Measurements from ENCODE around the gene TPCN1. TPM values are rescaled to one million over a fixed set of nuclear protein-coding genes. Genes with fewer than 3 reads are reported as not detected.

TPCN1 gene
- total RNA-seq, 1 experiment from 2014 or later, result 18.8 TPM

DNA sequence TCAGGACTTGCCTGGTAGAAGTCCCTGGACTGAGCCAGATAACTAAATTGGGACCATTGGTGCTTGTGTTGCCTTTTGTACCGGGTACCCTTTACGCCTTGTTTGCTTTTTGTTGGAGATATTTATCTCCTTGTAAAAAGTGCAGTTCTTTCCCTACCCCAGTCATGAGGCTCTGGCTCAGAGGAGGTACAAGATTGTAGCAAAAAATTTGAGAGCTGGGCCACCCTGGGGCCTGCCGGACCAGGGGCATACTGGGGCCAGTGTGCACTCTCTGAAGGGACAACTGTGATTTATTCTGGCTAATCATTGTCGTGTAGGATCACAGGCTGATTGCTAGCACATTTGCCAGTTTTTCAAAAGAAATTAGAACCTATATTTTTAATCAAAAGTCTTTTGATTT is 13.2 kb downstream of the TPCN1 start:
- CTCF ChIA-PET, result no interaction called here
- Histone ChIP-seq H3K4me3 (ENCODE audit: low read depth, low read length, poor library complexity, severe bottlenecking) (no peak overlapping the region), H3K27me3 (replicated peaks; ENCODE audit: insufficient read depth, low read depth, low read length, poor library complexity) (no peaks in the 10 kb centered on the region), H3K9me3 (ENCODE audit: low read depth, low read length, poor library complexity, severe bottlenecking) (no peaks in the 10 kb centered on the region), H3K4me1 (ENCODE audit: insufficient read depth, low read length, poor library complexity, severe bottlenecking) (peaks cover 16% of the 10 kb centered on the region), H3K27ac (ENCODE audit: low read depth, low read length, poor library complexity, severe bottlenecking) (no peak overlapping the region), H3K36me3 (ENCODE audit: insufficient read depth, low read length, poor library complexity, severe bottlenecking) (peaks cover 14% of the 10 kb centered on the region)
- TF ChIP-seq CTCF (conservative IDR thresholded peaks at IDR 0.05; ENCODE audit: low read depth, low read length) (no peak), EZH2 (IDR thresholded peaks at IDR 0.05; ENCODE audit: borderline replicate concordance, low read depth, low read length, poor library complexity, severe bottlenecking) (no peak)
- POLR2A ChIA-PET (ENCODE audit: low non-redundant PET), result no interaction called here
- no peak for DNase-seq (ENCODE audit: low spot score)
- intact Hi-C loops (cut with micrococcal nuclease; ENCODE audit: unreplicated experiment), result no loop called here
- BruUV-seq (replicated peaks), result no TSS peak

DNA sequence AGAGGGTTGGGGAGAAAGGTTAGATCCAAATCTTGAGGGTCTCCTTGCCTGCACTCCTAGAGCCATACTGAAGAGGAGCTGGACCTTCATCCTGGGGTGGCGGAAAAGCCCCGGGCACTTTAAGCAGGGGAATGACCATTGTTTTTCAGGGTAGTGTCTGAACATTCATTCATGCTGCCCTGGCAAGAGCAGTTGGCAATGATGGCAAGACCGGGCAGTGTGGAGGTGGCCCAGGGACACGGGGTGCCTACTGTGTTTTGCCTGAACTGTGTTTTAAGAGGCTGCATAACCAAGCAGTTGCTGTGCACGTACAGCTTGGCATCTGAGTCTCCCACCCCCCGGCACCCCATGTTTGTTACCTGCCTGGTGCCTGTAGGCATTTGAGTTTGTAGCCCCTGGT is 14.7 kb downstream of the TPCN1 start:
- Histone ChIP-seq H3K27me3 (replicated peaks; ENCODE audit: insufficient read depth, low read depth, low read length, poor library complexity) (no peaks in the 10 kb centered on the region), H3K9me3 (ENCODE audit: low read depth, low read length, poor library complexity, severe bottlenecking) (no peaks in the 10 kb centered on the region), H3K36me3 (ENCODE audit: insufficient read depth, low read length, poor library complexity, severe bottlenecking) (peaks cover 8% of the 10 kb centered on the region), H3K27ac (ENCODE audit: low read depth, low read length, poor library complexity, severe bottlenecking) (no peak overlapping the region), H3K4me1 (ENCODE audit: insufficient read depth, low read length, poor library complexity, severe bottlenecking) (peaks cover 23% of the 10 kb centered on the region), H3K4me3 (ENCODE audit: low read depth, low read length, poor library complexity, severe bottlenecking) (no peak overlapping the region)
- no peak for TF ChIP-seq CTCF (conservative IDR thresholded peaks at IDR 0.05; ENCODE audit: low read depth, low read length)
- no peak for TF ChIP-seq EZH2 (IDR thresholded peaks at IDR 0.05; ENCODE audit: borderline replicate concordance, low read depth, low read length, poor library complexity, severe bottlenecking)
- no TSS peak for BruUV-seq (replicated peaks)
- ChIA-PET CTCF (interaction anchor here (0.6 to 0.7 kb wide), 2 partner anchors 41 to 445 kb away, joined by 3 to 5 read pairs; no protein-coding TSS in a partner anchor), POLR2A (ENCODE audit: low non-redundant PET) (no interaction called here)
- intact Hi-C loops (cut with micrococcal nuclease; ENCODE audit: unreplicated experiment), result no loop called here
- no peak for DNase-seq (ENCODE audit: low spot score)

DNA sequence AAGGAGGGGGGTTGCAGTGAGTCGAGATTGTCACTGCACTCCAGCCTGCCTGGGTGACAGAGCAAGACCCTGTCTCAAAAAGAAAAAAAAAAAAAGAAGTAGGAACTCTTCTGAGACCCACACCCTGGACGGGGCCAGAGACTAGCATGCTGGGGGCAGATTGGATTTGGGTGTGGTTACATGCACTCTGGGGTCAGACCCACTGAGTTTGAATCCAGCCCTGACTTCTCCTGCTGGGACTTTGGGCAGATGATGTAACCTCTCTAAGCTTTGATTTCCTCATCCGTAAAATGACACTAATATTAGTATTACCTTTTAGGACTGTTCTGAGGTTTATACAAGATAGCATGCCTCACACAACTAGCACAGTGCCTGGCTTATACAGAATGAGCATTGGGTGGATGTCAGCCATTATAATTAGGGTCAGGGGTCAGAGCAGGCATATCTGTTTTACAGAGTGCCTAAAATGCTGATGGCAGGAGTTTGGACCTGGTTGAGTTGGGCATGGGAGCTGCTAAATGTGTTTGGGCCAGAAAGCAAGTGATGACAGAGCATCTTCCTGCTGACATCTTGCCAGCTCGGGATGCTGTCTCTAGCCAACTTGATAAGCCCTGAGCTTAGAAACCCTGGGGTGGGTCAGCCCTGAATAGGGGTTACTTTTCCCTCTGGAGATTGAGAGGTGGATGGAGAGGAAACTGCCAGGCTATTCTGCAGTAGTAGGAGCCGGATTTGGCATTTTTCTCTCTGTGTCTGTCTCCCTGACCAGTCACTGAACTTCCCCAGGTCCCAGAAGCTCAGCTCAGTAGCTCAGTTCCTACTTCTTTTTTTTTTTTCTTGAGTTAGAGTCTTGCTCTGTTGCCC is 15.5 kb downstream of the TPCN1 start:
- TF ChIP-seq CTCF (conservative IDR thresholded peaks at IDR 0.05; ENCODE audit: low read depth, low read length) (no peak), EZH2 (IDR thresholded peaks at IDR 0.05; ENCODE audit: borderline replicate concordance, low read depth, low read length, poor library complexity, severe bottlenecking) (no peak)
- no peak for DNase-seq (ENCODE audit: low spot score)
- H3K27me3 ChIP-seq (replicated peaks; ENCODE audit: insufficient read depth, low read depth, low read length, poor library complexity), result no peaks in the 10 kb centered on the region
- H3K4me3 ChIP-seq (ENCODE audit: low read depth, low read length, poor library complexity, severe bottlenecking), result no peak overlapping the region
- peaks cover 29% of the 10 kb centered on the region for H3K4me1 ChIP-seq (ENCODE audit: insufficient read depth, low read length, poor library complexity, severe bottlenecking)
- no TSS peak for BruUV-seq (replicated peaks)
- H3K27ac ChIP-seq (ENCODE audit: low read depth, low read length, poor library complexity, severe bottlenecking), result no peak overlapping the region
- intact Hi-C loops (cut with micrococcal nuclease; ENCODE audit: unreplicated experiment), result no loop called here
- no peaks in the 10 kb centered on the region for H3K9me3 ChIP-seq (ENCODE audit: low read depth, low read length, poor library complexity, severe bottlenecking)
- CTCF ChIA-PET, result interaction anchor here (0.7 kb wide), 1 partner anchor 42 kb away, joined by 5 read pairs; no protein-coding TSS in a partner anchor
- H3K36me3 ChIP-seq (ENCODE audit: insufficient read depth, low read length, poor library complexity, severe bottlenecking), result peaks cover under 1% of the 10 kb centered on the region
- POLR2A ChIA-PET (ENCODE audit: low non-redundant PET), result no interaction called here
